HG03575 (cell line): Measurements from ENCODE around the gene BTG3.

Experiments used
- ATAC-seq: cut with Tn5 transposase; IDR thresholded peaks from one replicate; pipeline ENCODE4 v1.9.1; 2021; ENCODE audit not compliant: unreplicated experiment, insufficient number of reproducible peaks, low FRiP score; ENCODE audit errors: extremely low read depth

BTG3 gene

GRCh38 chr21:17545007-17545406 lies 67.7 kb downstream of the BTG3 start:
- no peak for ATAC-seq
